ENCODE measurements around the gene SFRP2. TPM values are rescaled to one million over a fixed set of nuclear protein-coding genes. Genes with fewer than 3 reads are reported as not detected.

Gene SFRP2
- not detected for total RNA-seq (2021; fragmentation: NEBNext Ultra II Directional; extraction: Animal tissue kit (Norgen Biotek cat#: 25700))
- long read RNA-seq, result 0 reads

GRCh38 chr4:153788413-153789276 is at the start of gene SFRP2:
Gene SFRP2 (minus strand): TSS chr4:153789083. CDS start chr4:153788835, 248 bp downstream.
- Mint-ChIP-seq H3K27ac (no peak within 1 kb of the TSS), H3K27me3 (ENCODE audit: insufficient read depth) (peaks cover 55% of the 10 kb centered on the region), H3K36me3 (ENCODE audit: low read depth) (no peaks in the 10 kb centered on the region), H3K4me3 (no peak within 1 kb of the TSS), H3K9me3 (no peaks in the 10 kb centered on the region), H3K4me1 (ENCODE audit: low read depth) (no peaks in the 10 kb centered on the region; the same call in 1 of the 2 replicates)
- TF ChIP-seq CTCF (IDR thresholded peaks at IDR 0.05), result no peak
- DNase-seq, result no peak

GRCh38 chr4:153838564-153838963 is 49.7 kb upstream of the SFRP2 start:
- no peaks in the 10 kb centered on the region for H3K27me3 Mint-ChIP-seq (ENCODE audit: insufficient read depth)
- H3K27ac Mint-ChIP-seq, result no peak overlapping the region
- H3K4me1 Mint-ChIP-seq (ENCODE audit: low read depth), result no peaks in the 10 kb centered on the region
- peaks cover 8% of the 10 kb centered on the region; the same call in 1 of the 2 replicates for H3K9me3 Mint-ChIP-seq
- TF ChIP-seq CTCF (IDR thresholded peaks at IDR 0.05), result no peak
- H3K36me3 Mint-ChIP-seq (ENCODE audit: low read depth), result no peaks in the 10 kb centered on the region
- no peak for DNase-seq
- no peak overlapping the region for H3K4me3 Mint-ChIP-seq

- Mint-ChIP-seq H3K27me3 (ENCODE audit: insufficient read depth) (no peaks in the 10 kb centered on the region), H3K9me3 (no peaks in the 10 kb centered on the region), H3K4me3 (no peak overlapping the region), H3K27ac (no peak overlapping the region), H3K36me3 (ENCODE audit: low read depth) (no peaks in the 10 kb centered on the region), H3K4me1 (ENCODE audit: low read depth) (no peaks in the 10 kb centered on the region)
- TF ChIP-seq CTCF (IDR thresholded peaks at IDR 0.05), result no peak
- no peak for DNase-seq
Measured at GRCh38 chr4:153834901-153835300, 46.0 kb upstream of the SFRP2 start.

GRCh38 chr4:153832720-153833287 is 43.9 kb upstream of the SFRP2 start:
- Mint-ChIP-seq H3K9me3 (peaks cover 6% of the 10 kb centered on the region; the same call in 1 of the 2 replicates), H3K27me3 (ENCODE audit: insufficient read depth) (no peaks in the 10 kb centered on the region), H3K4me1 (ENCODE audit: low read depth) (no peaks in the 10 kb centered on the region), H3K27ac (no peak overlapping the region), H3K4me3 (no peak overlapping the region), H3K36me3 (ENCODE audit: low read depth) (no peaks in the 10 kb centered on the region)
- no peak for TF ChIP-seq CTCF (IDR thresholded peaks at IDR 0.05)
- DNase-seq, result no peak

- no peak overlapping the region for H3K4me3 Mint-ChIP-seq
- TF ChIP-seq CTCF (IDR thresholded peaks at IDR 0.05), result no peak
- H3K27me3 Mint-ChIP-seq (ENCODE audit: insufficient read depth), result no peaks in the 10 kb centered on the region
- H3K4me1 Mint-ChIP-seq (ENCODE audit: low read depth), result no peaks in the 10 kb centered on the region
- peaks cover 6% of the 10 kb centered on the region; the same call in 1 of the 2 replicates for H3K9me3 Mint-ChIP-seq
- H3K27ac Mint-ChIP-seq, result no peak overlapping the region
- DNase-seq, result no peak
- H3K36me3 Mint-ChIP-seq (ENCODE audit: low read depth), result no peaks in the 10 kb centered on the region
Measured at GRCh38 chr4:153832054-153832453, 43.2 kb upstream of the SFRP2 start.
